ENCODE data around the gene SLC13A5. TPM values are rescaled to one million over a fixed set of nuclear protein-coding genes. Genes with fewer than 3 reads are reported as not detected.

SLC13A5 gene
- total and polyA plus RNA-seq, 10 of the 15 experiments (the other 5 are each of a cell fraction or from before 2014, with no cell fraction given) = 0.23 TPM; not detected in 9

GRCh38 chr17:6677946-6678345 is 35.2 kb downstream of the SLC13A5 start:
- ChIA-PET CTCF (interaction anchor here (0.9 kb wide), 1 partner anchor 327 kb away, joined by 3 read pairs; no protein-coding TSS in a partner anchor), POLR2A (no interaction called here), SMC1A (ENCODE audit: uncharacterized antibody, unreplicated experiment) (no interaction called here), RAD21 (ENCODE audit: unreplicated experiment) (no interaction called here)
- in situ Hi-C loops (cut with MboI) = no loop called here
- Histone ChIP-seq H3K36me3 (ENCODE audit: control insufficient read depth in 2 of 2, insufficient read depth in 2 of 2, low read length in 1 of 2) (no peaks in the 10 kb centered on the region), H3K27me3 (replicated peaks in 1 of 2; ENCODE audit: control insufficient read depth in 2 of 2, insufficient read depth in 2 of 2, low read length in 1 of 2) (peaks cover 0 to 5% of the 10 kb centered on the region in 2 experiments; a peak in 3 of 4 replicates), H4K20me1 (ENCODE audit: control insufficient read depth, insufficient read depth) (no peaks in the 10 kb centered on the region), H3K79me2 (ENCODE audit: control insufficient read depth, insufficient read depth, low read length) (no peaks in the 10 kb centered on the region), H3K27ac (ENCODE audit: control insufficient read depth, insufficient read depth) (no peak overlapping the region), H3K4me3 (no peak overlapping the region), H3K9me3 (replicated peaks; ENCODE audit: control insufficient read depth, insufficient read depth, low read length) (no peaks in the 10 kb centered on the region), H3K4me1 (ENCODE audit: control insufficient read depth, insufficient read depth, low read length) (peaks cover 4% of the 10 kb centered on the region; the same call in 1 of the 2 replicates), H3K4me2 (ENCODE audit: control insufficient read depth, insufficient read depth) (no peak overlapping the region), H3K9ac (ENCODE audit: control insufficient read depth, insufficient read depth, low read length) (no peak overlapping the region), H2AFZ (ENCODE audit: control insufficient read depth, low read depth, low read length) (no peak overlapping the region)
- no peak for FAIRE-seq
- 34% methylated on average over 7 of the region's 7 CpGs for whole genome bisulfite sequencing (ENCODE audit: insufficient coverage, insufficient replicate concordance, low lambda C conversion rate, missing lambda C conversion rate)
- TF ChIP-seq, protein P1, sequence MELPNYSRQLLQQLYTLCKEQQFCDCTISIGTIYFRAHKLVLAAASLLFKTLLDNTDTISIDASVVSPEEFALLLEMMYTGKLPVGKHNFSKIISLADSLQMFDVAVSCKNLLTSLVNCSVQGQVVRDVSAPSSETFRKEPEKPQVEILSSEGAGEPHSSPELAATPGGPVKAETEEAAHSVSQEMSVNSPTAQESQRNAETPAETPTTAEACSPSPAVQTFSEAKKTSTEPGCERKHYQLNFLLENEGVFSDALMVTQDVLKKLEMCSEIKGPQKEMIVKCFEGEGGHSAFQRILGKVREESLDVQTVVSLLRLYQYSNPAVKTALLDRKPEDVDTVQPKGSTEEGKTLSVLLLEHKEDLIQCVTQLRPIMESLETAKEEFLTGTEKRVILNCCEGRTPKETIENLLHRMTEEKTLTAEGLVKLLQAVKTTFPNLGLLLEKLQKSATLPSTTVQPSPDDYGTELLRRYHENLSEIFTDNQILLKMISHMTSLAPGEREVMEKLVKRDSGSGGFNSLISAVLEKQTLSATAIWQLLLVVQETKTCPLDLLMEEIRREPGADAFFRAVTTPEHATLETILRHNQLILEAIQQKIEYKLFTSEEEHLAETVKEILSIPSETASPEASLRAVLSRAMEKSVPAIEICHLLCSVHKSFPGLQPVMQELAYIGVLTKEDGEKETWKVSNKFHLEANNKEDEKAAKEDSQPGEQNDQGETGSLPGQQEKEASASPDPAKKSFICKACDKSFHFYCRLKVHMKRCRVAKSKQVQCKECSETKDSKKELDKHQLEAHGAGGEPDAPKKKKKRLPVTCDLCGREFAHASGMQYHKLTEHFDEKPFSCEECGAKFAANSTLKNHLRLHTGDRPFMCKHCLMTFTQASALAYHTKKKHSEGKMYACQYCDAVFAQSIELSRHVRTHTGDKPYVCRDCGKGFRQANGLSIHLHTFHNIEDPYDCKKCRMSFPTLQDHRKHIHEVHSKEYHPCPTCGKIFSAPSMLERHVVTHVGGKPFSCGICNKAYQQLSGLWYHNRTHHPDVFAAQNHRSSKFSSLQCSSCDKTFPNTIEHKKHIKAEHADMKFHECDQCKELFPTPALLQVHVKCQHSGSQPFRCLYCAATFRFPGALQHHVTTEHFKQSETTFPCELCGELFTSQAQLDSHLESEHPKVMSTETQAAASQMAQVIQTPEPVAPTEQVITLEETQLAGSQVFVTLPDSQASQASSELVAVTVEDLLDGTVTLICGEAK (IDR thresholded peaks at IDR 0.05; ENCODE audit: borderline replicate concordance) = no peak
- TF ChIP-seq SPI1 (IDR thresholded peaks at IDR 0.05; ENCODE audit: borderline replicate concordance, insufficient read depth, low read depth, low read length) (no peak), CBX5 (IDR thresholded peaks at IDR 0.05; ENCODE audit: low read depth) (no peak), CUX1 (IDR thresholded peaks at IDR 0.05; ENCODE audit: insufficient replicate concordance, low read depth, low read length) (no peak), BRCA1 (IDR thresholded peaks at IDR 0.05; ENCODE audit: low read depth, low read length) (no peak), HDAC2 (IDR thresholded peaks at IDR 0.05) (no peak), RELA (IDR thresholded peaks at IDR 0.05; ENCODE audit: borderline replicate concordance, partially characterized antibody) (no peak), RUNX3 (IDR thresholded peaks at IDR 0.05; ENCODE audit: low read length) (no peak), MEF2B (IDR thresholded peaks at IDR 0.05; ENCODE audit: partially characterized antibody, poor library complexity, severe bottlenecking) (no peak), HDGF (IDR thresholded peaks at IDR 0.05) (no peak), SREBF2 (IDR thresholded peaks at IDR 0.05; ENCODE audit: low read length) (no peak), ZSCAN29 (IDR thresholded peaks at IDR 0.05) (no peak), CHD4 (IDR thresholded peaks at IDR 0.05) (no peak), TCF12 (IDR thresholded peaks at IDR 0.05; ENCODE audit: low read depth, low read length) (no peak), EP300 (IDR thresholded peaks at IDR 0.05; ENCODE audit: borderline replicate concordance in 1 of 2, control insufficient read depth in 1 of 2, low read depth in 2 of 2, low read length in 2 of 2) (no peak)
- TF ChIP-seq, protein P2, sequence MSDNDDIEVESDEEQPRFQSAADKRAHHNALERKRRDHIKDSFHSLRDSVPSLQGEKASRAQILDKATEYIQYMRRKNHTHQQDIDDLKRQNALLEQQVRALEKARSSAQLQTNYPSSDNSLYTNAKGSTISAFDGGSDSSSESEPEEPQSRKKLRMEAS (IDR thresholded peaks at IDR 0.05; ENCODE audit: low read depth, low read length) = no peak
- ATAC-seq = no peak
- intact Hi-C loops (cut with micrococcal nuclease; ENCODE audit: unreplicated experiment) = no loop called here
- no TSS peak for BruUV-seq (replicated peaks)
- no peak for DNase-seq (ENCODE audit: low read depth, low spot score)
